ENCODE data around the gene BCL2L11.
A peak's percentile ranks its signal among the peaks of the same experiment; 100 is the strongest.

Gene BCL2L11

DNA sequence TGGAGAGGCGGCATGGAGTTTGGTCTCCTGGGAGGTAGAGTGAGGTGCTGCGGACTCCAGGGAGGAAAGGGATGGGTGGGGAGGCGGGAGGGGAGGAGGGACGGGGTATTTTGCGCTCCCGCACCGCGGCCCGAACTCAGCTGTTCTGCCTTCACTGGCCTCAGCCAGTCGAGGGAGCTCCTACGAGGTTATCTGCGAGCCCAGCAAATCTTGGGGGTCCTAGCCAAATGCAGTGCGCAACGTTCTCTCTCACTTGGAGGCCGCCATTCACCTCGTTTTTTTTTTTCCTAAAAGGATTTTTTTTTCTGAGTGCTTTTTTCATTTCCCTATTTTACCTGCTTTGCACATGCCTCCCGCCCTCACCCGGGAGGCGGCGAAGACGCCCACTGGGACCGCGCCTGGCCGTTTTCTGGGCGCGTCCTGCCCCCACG lies 877 bp upstream of the BCL2L11 start:
- peaks cover 10% of the 10 kb centered on the region for H3K36me3 ChIP-seq (replicated peaks; ENCODE audit: low read depth, low read length)
- peaks cover 32% of the 10 kb centered on the region for H3K79me2 ChIP-seq (ENCODE audit: low read length)
- TF ChIP-seq EZH2phosphoT487 (IDR thresholded peaks at IDR 0.05; ENCODE audit: low read depth) (no peak), CTCF (IDR thresholded peaks at IDR 0.05; ENCODE audit: low read depth, low read length) (no peak; the same call in 1 of the 2 replicates)
- H3K4me2 ChIP-seq (ENCODE audit: low read length), result peak overlapping the region; percentile 79
- H3K4me3 ChIP-seq (ENCODE audit: low read length), result peak overlapping the region; percentile 85
- H3K27me3 ChIP-seq (ENCODE audit: low read depth, low read length), result peaks cover 49% of the 10 kb centered on the region
- peaks cover 41% of the 10 kb centered on the region for H3K4me1 ChIP-seq (ENCODE audit: low read length)
- H4K20me1 ChIP-seq (ENCODE audit: insufficient read depth, low read length), result peaks cover 37% of the 10 kb centered on the region
- H3K27ac ChIP-seq (ENCODE audit: low read length), result no peak overlapping the region
- 0 out of 2 replicates have a peak overlapping the region, but pooled peaks have one; percentile 60 for H2AFZ ChIP-seq (ENCODE audit: low read depth, low read length)
- H3K9ac ChIP-seq (ENCODE audit: low read length), result peak overlapping the region; percentile 59; the same call in 1 of the 2 replicates
- peaks cover 11% of the 10 kb centered on the region; the same call in 1 of the 2 replicates for H3K9me3 ChIP-seq (ENCODE audit: insufficient read depth, low read length)

DNA sequence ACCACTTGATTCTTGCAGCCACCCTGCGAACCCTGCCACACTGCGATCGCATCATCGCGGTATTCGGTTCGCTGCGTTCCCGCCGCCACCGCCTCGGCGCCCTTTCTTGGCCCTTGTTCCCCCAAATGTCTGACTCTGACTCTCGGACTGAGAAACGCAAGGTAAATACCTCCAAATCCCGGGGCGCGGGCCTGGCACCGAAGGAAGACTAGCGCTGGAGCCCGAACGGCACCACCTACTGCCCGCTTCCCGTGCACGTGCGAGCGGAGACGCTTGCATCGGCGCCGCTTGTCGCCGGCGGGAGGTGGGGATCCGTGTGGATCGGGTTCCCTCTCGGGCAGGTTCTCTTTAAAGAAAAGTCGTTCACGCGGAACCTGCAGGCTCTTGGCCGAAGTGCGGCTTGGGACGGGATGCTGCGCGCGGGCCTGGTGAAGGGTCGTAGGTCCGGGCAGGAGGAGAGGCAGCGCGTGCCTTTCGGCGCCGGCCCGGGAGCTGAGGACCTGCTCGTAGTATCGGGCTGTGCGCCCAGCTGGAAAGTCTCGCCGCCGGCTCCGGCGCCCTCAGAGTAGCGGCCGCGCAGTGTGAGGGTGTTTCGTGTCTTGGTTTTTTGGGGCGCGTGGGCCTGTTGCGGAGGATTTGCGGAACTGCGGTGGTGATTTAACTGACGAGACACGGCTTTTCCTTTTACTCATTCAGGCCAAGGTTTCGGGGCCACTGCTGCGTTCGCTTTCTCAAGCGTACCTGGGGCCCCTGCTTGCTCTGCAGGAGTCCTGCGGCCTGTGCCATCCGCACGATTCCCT lies 514 bp downstream of the BCL2L11 start:
- Histone ChIP-seq H3K27ac (ENCODE audit: low read length) (peak overlapping the region; percentile 61), H3K9me3 (ENCODE audit: insufficient read depth, low read length) (peaks cover 11% of the 10 kb centered on the region; the same call in 1 of the 2 replicates), H3K27me3 (ENCODE audit: low read depth, low read length) (peaks cover 48% of the 10 kb centered on the region), H3K9ac (ENCODE audit: low read length) (peak overlapping the region; percentile 67), H3K4me1 (ENCODE audit: low read length) (peaks cover 29% of the 10 kb centered on the region), H3K4me3 (ENCODE audit: low read length) (peak overlapping the region; percentile 85), H3K36me3 (replicated peaks; ENCODE audit: low read depth, low read length) (peaks cover 22% of the 10 kb centered on the region), H3K79me2 (ENCODE audit: low read length) (peaks cover 34% of the 10 kb centered on the region), H4K20me1 (ENCODE audit: insufficient read depth, low read length) (peaks cover 46% of the 10 kb centered on the region), H2AFZ (ENCODE audit: low read depth, low read length) (peak overlapping the region; percentile 1; the same call in 1 of the 2 replicates), H3K4me2 (ENCODE audit: low read length) (peak overlapping the region; percentile 96)
- TF ChIP-seq CTCF (IDR thresholded peaks at IDR 0.05; ENCODE audit: low read depth, low read length) (0 out of 2 replicates have a peak, but pooled peaks have one; percentile 6), EZH2phosphoT487 (IDR thresholded peaks at IDR 0.05; ENCODE audit: low read depth) (no peak)

DNA sequence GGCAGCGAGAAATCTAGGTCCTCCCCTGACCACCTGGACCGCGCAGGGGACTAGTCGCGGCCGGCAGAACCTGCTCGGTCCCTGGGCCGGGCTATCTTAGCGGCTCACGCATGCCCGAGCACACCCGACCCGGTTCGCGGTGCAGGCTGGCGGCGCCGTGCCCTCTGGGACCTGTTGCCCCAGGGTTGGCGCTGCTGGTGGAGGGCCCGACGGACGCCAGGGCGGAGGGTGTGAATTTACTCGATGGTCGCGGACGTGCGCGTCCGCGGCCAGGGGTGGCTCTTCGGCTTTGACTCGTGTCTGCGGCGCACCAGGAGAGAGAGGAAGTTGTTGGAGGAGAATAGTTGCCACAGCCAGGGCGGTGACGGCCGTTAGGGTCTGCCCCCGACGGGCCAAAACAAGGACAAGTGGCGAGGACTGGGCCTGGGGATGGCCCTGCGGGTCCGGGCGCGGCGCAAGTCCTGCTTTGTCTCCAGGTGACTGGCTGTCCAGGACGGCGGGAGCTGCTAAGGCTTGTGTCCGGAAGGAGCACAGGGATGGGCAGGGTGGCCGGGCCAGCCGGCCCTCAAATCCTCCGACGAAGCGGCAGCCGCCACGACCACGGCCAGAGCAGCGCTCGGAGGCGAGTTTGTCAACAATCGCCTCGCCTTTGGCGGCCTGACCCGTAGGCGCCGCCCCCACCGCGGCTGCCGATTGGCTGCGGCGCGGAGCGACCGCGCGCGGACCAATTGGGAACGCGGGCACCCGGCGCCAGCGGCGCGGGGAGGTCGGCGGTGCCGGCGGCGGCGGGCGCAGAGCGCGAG lies 1.3 kb downstream of the BCL2L11 start:
- H3K79me2 ChIP-seq (ENCODE audit: low read length), result peaks cover 34% of the 10 kb centered on the region

More for the DNA sequence above, 1.3 kb downstream of the BCL2L11 start:
- Histone ChIP-seq H3K9me3 (ENCODE audit: insufficient read depth, low read length) (peaks cover 11% of the 10 kb centered on the region; the same call in 1 of the 2 replicates), H3K4me3 (ENCODE audit: low read length) (peak overlapping the region; percentile 85), H2AFZ (ENCODE audit: low read depth, low read length) (no peak overlapping the region), H3K27ac (ENCODE audit: low read length) (peak overlapping the region; percentile 61), H3K9ac (ENCODE audit: low read length) (peak overlapping the region; percentile 67), H3K4me2 (ENCODE audit: low read length) (peak overlapping the region; percentile 96), H4K20me1 (ENCODE audit: insufficient read depth, low read length) (peaks cover 47% of the 10 kb centered on the region), H3K4me1 (ENCODE audit: low read length) (peaks cover 21% of the 10 kb centered on the region), H3K27me3 (ENCODE audit: low read depth, low read length) (peaks cover 48% of the 10 kb centered on the region), H3K36me3 (replicated peaks; ENCODE audit: low read depth, low read length) (peaks cover 28% of the 10 kb centered on the region)
- no peak for TF ChIP-seq EZH2phosphoT487 (IDR thresholded peaks at IDR 0.05; ENCODE audit: low read depth)
- TF ChIP-seq CTCF (IDR thresholded peaks at IDR 0.05; ENCODE audit: low read depth, low read length), result no peak
